ENCODE measurements around the gene DNER.

The DNER gene

GRCh38 chr2:229526951-229527350, 187.4 kb downstream of the DNER start:
- DNase-seq (ENCODE audit: low read depth): no peak
- TF ChIP-seq CTCF (conservative IDR thresholded peaks at IDR 0.05; ENCODE audit: low read length): no peak
- H3K4me3 ChIP-seq (ENCODE audit: low read length): no peak overlapping the region

DNA sequence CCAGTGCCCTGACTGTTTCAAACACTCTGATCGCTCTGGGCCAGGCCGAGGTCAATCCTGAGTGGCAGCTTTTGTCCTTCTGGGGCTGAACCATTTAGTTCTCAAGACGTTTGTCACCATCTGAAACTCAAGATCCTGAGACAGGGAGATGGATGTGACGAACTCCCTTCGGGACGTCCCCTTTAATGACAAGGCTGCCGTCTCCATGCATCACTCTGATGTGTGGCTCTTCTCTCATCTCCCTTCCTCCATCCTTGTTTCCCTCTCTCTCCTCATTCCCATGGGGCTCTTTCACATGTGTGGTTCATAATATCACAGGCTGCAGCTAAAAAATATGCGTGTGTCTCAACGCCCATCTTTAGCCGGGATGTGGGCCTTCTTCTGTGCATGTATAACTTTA, 189.6 kb downstream of the DNER start:
- no peak for DNase-seq (ENCODE audit: low read depth)
- H3K4me3 ChIP-seq (ENCODE audit: low read length): no peak overlapping the region
- no peak for TF ChIP-seq CTCF (conservative IDR thresholded peaks at IDR 0.05; ENCODE audit: low read length)

DNA sequence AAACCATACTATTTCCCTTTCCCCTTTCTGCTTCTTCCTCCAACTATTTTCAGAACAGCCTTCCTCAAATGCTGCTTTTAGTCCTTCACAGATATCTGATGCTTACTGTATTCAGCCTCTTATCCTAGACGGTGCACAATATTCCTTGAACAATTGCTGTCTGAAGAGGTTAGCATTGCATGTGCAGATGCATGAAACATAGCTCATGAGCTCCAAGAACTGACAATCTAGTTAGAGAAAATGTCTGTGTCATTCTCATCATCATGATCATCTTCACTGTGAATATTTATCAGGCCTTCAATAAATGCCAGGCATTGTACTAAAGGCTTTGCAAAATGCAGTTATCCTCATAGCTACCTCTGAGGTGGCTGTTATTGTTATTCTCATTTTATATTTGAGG, 190.7 kb downstream of the DNER start:
- no peak for TF ChIP-seq CTCF (conservative IDR thresholded peaks at IDR 0.05; ENCODE audit: low read length)
- no peak overlapping the region for H3K4me3 ChIP-seq (ENCODE audit: low read length)
- no peak for DNase-seq (ENCODE audit: low read depth)

- no peak overlapping the region for H3K4me3 ChIP-seq (ENCODE audit: low read length)
- no peak for TF ChIP-seq CTCF (conservative IDR thresholded peaks at IDR 0.05; ENCODE audit: low read length)
- DNase-seq (ENCODE audit: low read depth): no peak
Observed at GRCh38 chr2:229521576-229521975, 192.8 kb downstream of the DNER start.

GRCh38 chr2:229520691-229521096, 193.7 kb downstream of the DNER start:
- TF ChIP-seq CTCF (conservative IDR thresholded peaks at IDR 0.05; ENCODE audit: low read length): no peak
- DNase-seq (ENCODE audit: low read depth): no peak
- no peak overlapping the region for H3K4me3 ChIP-seq (ENCODE audit: low read length)

- no peak for DNase-seq (ENCODE audit: low read depth)
- TF ChIP-seq CTCF (conservative IDR thresholded peaks at IDR 0.05; ENCODE audit: low read length): no peak
Observed at GRCh38 chr2:229519655-229520430, 194.5 kb downstream of the DNER start.

DNA sequence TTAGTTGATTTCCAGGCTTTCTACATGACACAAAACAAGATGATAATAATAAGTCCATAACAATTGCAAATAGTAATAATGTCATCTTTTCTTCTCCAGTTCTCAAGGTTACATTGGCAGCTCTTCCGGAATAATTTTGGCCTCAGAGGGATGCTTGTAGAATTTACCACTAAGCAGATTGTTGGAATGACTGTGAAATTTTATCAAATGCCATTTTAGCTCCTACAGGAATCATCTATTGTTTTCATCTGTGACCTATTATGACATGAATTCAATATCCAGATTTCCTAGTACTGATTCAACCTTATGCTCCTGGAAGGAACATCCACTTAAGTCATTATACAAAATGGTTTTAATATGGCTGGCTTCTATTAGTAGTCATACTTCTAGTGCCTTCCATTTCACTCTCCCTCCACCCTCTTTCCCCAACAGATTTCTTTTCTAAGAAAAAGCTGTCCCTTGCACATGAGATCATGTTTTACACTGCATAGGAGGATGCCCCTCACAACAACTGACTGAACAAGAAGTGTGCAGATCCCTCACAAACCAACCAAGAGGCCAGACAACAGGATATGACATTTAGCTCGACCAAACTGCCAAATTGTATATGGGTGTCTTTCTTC, 200.0 kb downstream of the DNER start:
- TF ChIP-seq CTCF (conservative IDR thresholded peaks at IDR 0.05; ENCODE audit: low read length): no peak
- H3K4me3 ChIP-seq (ENCODE audit: low read length): no peak overlapping the region
- no peak for DNase-seq (ENCODE audit: low read depth)

More at GRCh38 chr2:229519655-229520430, 194.5 kb downstream of the DNER start:
- no peak overlapping the region for H3K4me3 ChIP-seq (ENCODE audit: low read length)
